Measurements from ENCODE around the gene CLDND1. TPM values are rescaled to one million over a fixed set of nuclear protein-coding genes. Genes with fewer than 3 reads are reported as not detected.

The CLDND1 gene
- total RNA-seq, 1 experiment from 2014 or later, result 77.3 TPM

GRCh38 chr3:98483626-98484025 lies 39.1 kb downstream of the CLDND1 start:
- no peak for DNase-seq (ENCODE audit: low read depth, low spot score)
- intact Hi-C loops (cut with micrococcal nuclease; ENCODE audit: unreplicated experiment), result no loop called here

GRCh38 chr3:98482717-98483482 lies 39.8 kb downstream of the CLDND1 start:
- Histone ChIP-seq H3K9me3 (ENCODE audit: control insufficient read depth, insufficient read depth, low read depth, low read length) (no peaks in the 10 kb centered on the region), H3K4me3 (ENCODE audit: low read depth in 2 of 2, low read length in 2 of 2) (no peak overlapping the region), H3K4me1 (ENCODE audit: control insufficient read depth, insufficient read depth, low read length) (no peaks in the 10 kb centered on the region), H3K36me3 (ENCODE audit: control insufficient read depth, insufficient read depth, low read length) (no peaks in the 10 kb centered on the region), H3K27ac (ENCODE audit: low read length) (no peak overlapping the region), H3K27me3 (ENCODE audit: control insufficient read depth, insufficient read depth, low read length) (no peaks in the 10 kb centered on the region)
- intact Hi-C loops (cut with micrococcal nuclease; ENCODE audit: unreplicated experiment) (no loop called here), in situ Hi-C loops (cut with HindIII; ENCODE audit: low pct_unique_long_range_greater_than_20kb, low sequenced_read_pairs) (no loop called here)
- no TSS peak for BruUV-seq (replicated peaks)
- CTCF ChIA-PET, result no interaction called here
- POLR2A ChIA-PET, result no interaction called here
- TF ChIP-seq POLR2AphosphoS5 (IDR thresholded peaks at IDR 0.05; ENCODE audit: low read depth, low read length) (no peak), REST (IDR thresholded peaks at IDR 0.05; ENCODE audit: insufficient read depth in 1 of 2, low read depth in 2 of 2, low read length in 1 of 2) (no peak), CTCF (IDR thresholded peaks at IDR 0.05) (no peak), SIN3A (IDR thresholded peaks at IDR 0.05; ENCODE audit: borderline replicate concordance, insufficient read depth, low read depth, low read length) (no peak), TCF7L2 (IDR thresholded peaks at IDR 0.05; ENCODE audit: low read depth, low read length) (no peak)
- DNase-seq (ENCODE audit: low read depth, low spot score) (no peak), ATAC-seq (no peak)

More at GRCh38 chr3:98483626-98484025, 39.1 kb downstream of the CLDND1 start:
- no TSS peak for BruUV-seq (replicated peaks)
- Histone ChIP-seq H3K27me3 (ENCODE audit: control insufficient read depth, insufficient read depth, low read length) (no peaks in the 10 kb centered on the region), H3K4me3 (ENCODE audit: low read depth in 2 of 2, low read length in 2 of 2) (no peak overlapping the region), H3K4me1 (ENCODE audit: control insufficient read depth, insufficient read depth, low read length) (no peaks in the 10 kb centered on the region), H3K27ac (ENCODE audit: low read length) (no peak overlapping the region), H3K9me3 (ENCODE audit: control insufficient read depth, insufficient read depth, low read depth, low read length) (no peaks in the 10 kb centered on the region), H3K36me3 (ENCODE audit: control insufficient read depth, insufficient read depth, low read length) (no peaks in the 10 kb centered on the region)
- no peak for TF ChIP-seq TCF7L2 (IDR thresholded peaks at IDR 0.05; ENCODE audit: low read depth, low read length)
- TF ChIP-seq CTCF (IDR thresholded peaks at IDR 0.05), result no peak
- TF ChIP-seq REST (IDR thresholded peaks at IDR 0.05; ENCODE audit: insufficient read depth in 1 of 2, low read depth in 2 of 2, low read length in 1 of 2), result no peak
- no peak for TF ChIP-seq SIN3A (IDR thresholded peaks at IDR 0.05; ENCODE audit: borderline replicate concordance, insufficient read depth, low read depth, low read length)
- TF ChIP-seq POLR2AphosphoS5 (IDR thresholded peaks at IDR 0.05; ENCODE audit: low read depth, low read length), result no peak
- ChIA-PET CTCF (no interaction called here), POLR2A (no interaction called here)
- in situ Hi-C loops (cut with HindIII; ENCODE audit: low pct_unique_long_range_greater_than_20kb, low sequenced_read_pairs), result no loop called here
- no peak for ATAC-seq

Data from Panc1 (cell line).